Activated CD8-positive, alpha-beta memory T cell treated with anti-CD3 and anti-CD28 coated beads, Interleukin-2, amount 50 U/mL, for 24 hours (primary cell): Measurements from ENCODE around the gene NLRP6.
"Not testable (repeated sequence)": the region's sequence is repeated elsewhere in the genome, so short reads cannot be mapped to it uniquely, and the experiment has no call there.

Experiments used
- DNase-seq: peaks from one replicate; pipeline ENCODE4 v3.0.0-alpha.2; 2020; ENCODE audit errors: extremely low read depth

The NLRP6 gene

GRCh38 chr11:282171-282570 lies 4.0 kb downstream of the NLRP6 start:
- DNase-seq: no peak

- no peak for DNase-seq
Measured at GRCh38 chr11:282630-283360, 4.6 kb downstream of the NLRP6 start.

GRCh38 chr11:283405-284104 lies 5.3 kb downstream of the NLRP6 start:
- no peak for DNase-seq

GRCh38 chr11:284105-285020 lies 6.2 kb downstream of the NLRP6 start:
- no peak for DNase-seq

- no peak for DNase-seq
Measured at GRCh38 chr11:285021-285893, 7.0 kb downstream of the NLRP6 start.

GRCh38 chr11:285894-286220 lies 7.7 kb downstream of the NLRP6 start:
- no peak for DNase-seq

- not testable (repeated sequence) for DNase-seq
Measured at GRCh38 chr11:286977-287820, 9.0 kb downstream of the NLRP6 start.

- DNase-seq: no peak
Measured at GRCh38 chr11:287821-288477, 9.7 kb downstream of the NLRP6 start.

GRCh38 chr11:288478-289397 lies 10.5 kb downstream of the NLRP6 start, which contains the start of gene PGGHG:
Gene PGGHG (plus strand): TSS chr11:289126. CDS start chr11:289817, 691 bp downstream.
- DNase-seq: no peak

- no peak for DNase-seq
Measured at GRCh38 chr11:289398-289711, 11.1 kb downstream of the NLRP6 start.

GRCh38 chr11:289712-290620 lies 11.8 kb downstream of the NLRP6 start:
- no peak for DNase-seq

- DNase-seq: no peak
Measured at GRCh38 chr11:290621-291231, 12.5 kb downstream of the NLRP6 start.

GRCh38 chr11:291281-292210 lies 13.3 kb downstream of the NLRP6 start:
- DNase-seq: no peak

GRCh38 chr11:292211-293121 lies 14.3 kb downstream of the NLRP6 start:
- DNase-seq: no peak

- no peak for DNase-seq
Measured at GRCh38 chr11:293271-293851, 15.2 kb downstream of the NLRP6 start.
